Measurements from ENCODE around the gene STRIP2. TPM values are rescaled to one million over a fixed set of nuclear protein-coding genes. Genes with fewer than 3 reads are reported as not detected.

The STRIP2 gene
- total RNA-seq, 1 donor from 2014 or later: 0.73 TPM

DNA sequence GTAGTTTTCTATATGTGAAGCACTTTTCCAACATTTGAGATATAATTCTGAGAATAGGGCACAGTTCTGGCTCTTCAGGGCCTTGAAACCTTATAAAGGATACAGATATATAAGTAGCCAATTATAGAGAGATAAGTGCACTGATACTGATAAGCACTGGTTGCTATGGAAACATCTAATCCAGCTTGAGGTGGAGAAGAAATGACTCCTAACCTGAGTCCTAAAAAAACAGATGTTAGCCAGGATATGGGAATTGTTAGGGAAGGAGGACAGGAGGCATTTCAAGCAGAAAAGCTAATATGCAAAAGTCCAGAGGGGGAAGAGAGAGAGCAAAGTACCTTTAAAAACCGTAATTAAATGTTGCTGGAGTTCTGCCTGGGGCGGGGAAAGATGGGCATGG is 30.8 kb downstream of the STRIP2 start:
- H3K27me3 Mint-ChIP-seq (ENCODE audit: unreplicated experiment): no peaks in the 10 kb centered on the region

DNA sequence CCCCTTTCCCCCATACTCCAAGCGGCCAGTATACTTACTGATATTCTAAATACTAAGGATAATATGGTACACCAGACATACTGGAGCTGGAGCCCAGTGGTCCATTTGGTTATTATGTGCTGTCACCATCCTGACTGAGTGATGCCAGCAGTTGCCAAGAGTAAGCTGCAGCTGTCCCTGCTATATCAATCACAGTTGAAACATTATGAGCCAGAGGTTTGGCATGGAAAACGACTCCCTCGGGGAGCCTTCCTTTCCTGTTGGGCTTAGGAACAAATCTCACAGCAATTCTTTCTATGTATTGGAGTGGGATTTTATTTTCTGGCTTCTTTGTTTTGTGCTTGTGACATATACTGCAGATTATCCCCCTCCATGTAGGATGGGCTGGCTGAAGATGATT is 32.6 kb downstream of the STRIP2 start:
- H3K27ac Mint-ChIP-seq (ENCODE audit: unreplicated experiment): no peak overlapping the region
- DNase-seq (ENCODE audit: extremely low spot score, unreplicated experiment): no peak
- H3K9me3 Mint-ChIP-seq (ENCODE audit: unreplicated experiment): no peaks in the 10 kb centered on the region
- TF ChIP-seq, protein P1, sequence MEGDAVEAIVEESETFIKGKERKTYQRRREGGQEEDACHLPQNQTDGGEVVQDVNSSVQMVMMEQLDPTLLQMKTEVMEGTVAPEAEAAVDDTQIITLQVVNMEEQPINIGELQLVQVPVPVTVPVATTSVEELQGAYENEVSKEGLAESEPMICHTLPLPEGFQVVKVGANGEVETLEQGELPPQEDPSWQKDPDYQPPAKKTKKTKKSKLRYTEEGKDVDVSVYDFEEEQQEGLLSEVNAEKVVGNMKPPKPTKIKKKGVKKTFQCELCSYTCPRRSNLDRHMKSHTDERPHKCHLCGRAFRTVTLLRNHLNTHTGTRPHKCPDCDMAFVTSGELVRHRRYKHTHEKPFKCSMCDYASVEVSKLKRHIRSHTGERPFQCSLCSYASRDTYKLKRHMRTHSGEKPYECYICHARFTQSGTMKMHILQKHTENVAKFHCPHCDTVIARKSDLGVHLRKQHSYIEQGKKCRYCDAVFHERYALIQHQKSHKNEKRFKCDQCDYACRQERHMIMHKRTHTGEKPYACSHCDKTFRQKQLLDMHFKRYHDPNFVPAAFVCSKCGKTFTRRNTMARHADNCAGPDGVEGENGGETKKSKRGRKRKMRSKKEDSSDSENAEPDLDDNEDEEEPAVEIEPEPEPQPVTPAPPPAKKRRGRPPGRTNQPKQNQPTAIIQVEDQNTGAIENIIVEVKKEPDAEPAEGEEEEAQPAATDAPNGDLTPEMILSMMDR (IDR thresholded peaks at IDR 0.05): no peak
- H3K4me1 Mint-ChIP-seq (ENCODE audit: unreplicated experiment): no peaks in the 10 kb centered on the region
- no peaks in the 10 kb centered on the region for H3K36me3 Mint-ChIP-seq (ENCODE audit: unreplicated experiment)
- H3K27me3 Mint-ChIP-seq (ENCODE audit: unreplicated experiment): no peaks in the 10 kb centered on the region
- H3K4me3 Mint-ChIP-seq (ENCODE audit: unreplicated experiment): no peak overlapping the region

More for the DNA sequence above, 30.8 kb downstream of the STRIP2 start:
- no peak overlapping the region for H3K27ac Mint-ChIP-seq (ENCODE audit: unreplicated experiment)
- H3K9me3 Mint-ChIP-seq (ENCODE audit: unreplicated experiment): no peaks in the 10 kb centered on the region
- TF ChIP-seq, protein P1 (IDR thresholded peaks at IDR 0.05): no peak
- no peak for DNase-seq (ENCODE audit: extremely low spot score, unreplicated experiment)
- H3K4me1 Mint-ChIP-seq (ENCODE audit: unreplicated experiment): no peaks in the 10 kb centered on the region
- H3K4me3 Mint-ChIP-seq (ENCODE audit: unreplicated experiment): no peak overlapping the region
- no peaks in the 10 kb centered on the region for H3K36me3 Mint-ChIP-seq (ENCODE audit: unreplicated experiment)

DNA sequence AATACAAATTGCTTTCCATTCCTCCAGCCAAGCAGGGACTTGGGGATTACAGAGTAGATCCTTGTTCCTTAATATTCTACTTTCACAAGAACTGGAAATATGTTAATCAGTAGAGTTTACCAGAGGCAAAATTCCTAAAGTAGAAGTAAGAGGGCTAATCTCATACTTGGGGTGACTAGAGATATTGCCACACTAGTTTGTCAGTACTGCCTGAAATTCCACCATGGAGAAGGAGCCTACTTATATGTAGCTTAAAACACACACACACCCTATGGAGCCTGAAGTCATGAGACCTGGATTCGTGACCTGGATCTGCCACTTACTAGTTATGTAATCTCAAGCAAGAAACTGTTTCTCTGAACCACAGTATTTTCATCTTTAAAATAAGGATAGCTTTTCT is 33.9 kb downstream of the STRIP2 start:
- H3K27ac Mint-ChIP-seq (ENCODE audit: unreplicated experiment): no peak overlapping the region
- H3K4me3 Mint-ChIP-seq (ENCODE audit: unreplicated experiment): no peak overlapping the region
- TF ChIP-seq, protein P1 (IDR thresholded peaks at IDR 0.05): no peak
- H3K4me1 Mint-ChIP-seq (ENCODE audit: unreplicated experiment): no peaks in the 10 kb centered on the region
- no peak for DNase-seq (ENCODE audit: extremely low spot score, unreplicated experiment)
- H3K27me3 Mint-ChIP-seq (ENCODE audit: unreplicated experiment): no peaks in the 10 kb centered on the region
- H3K9me3 Mint-ChIP-seq (ENCODE audit: unreplicated experiment): no peaks in the 10 kb centered on the region
- no peaks in the 10 kb centered on the region for H3K36me3 Mint-ChIP-seq (ENCODE audit: unreplicated experiment)

DNA sequence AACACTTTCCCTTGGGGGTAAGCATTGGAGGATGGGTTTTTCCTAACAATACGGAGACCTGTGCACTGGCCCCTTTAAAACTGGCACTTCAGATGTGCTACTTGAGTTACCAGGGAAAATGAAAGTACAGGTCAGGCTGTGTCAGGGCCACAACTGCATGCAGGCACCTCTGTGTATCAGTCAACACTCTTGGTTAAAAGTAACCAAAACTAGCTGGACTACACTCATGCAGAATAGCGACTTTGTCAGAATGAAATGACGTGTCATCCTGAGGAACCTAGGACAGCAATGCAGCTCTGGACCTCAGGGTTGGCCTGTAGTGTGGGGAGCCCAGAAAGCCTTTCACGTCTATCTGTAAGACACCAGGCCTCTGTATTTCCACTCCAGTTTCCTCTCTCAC is 34.3 kb downstream of the STRIP2 start:
- Mint-ChIP-seq H3K4me3 (ENCODE audit: unreplicated experiment) (no peak overlapping the region), H3K9me3 (ENCODE audit: unreplicated experiment) (no peaks in the 10 kb centered on the region), H3K27me3 (ENCODE audit: unreplicated experiment) (no peaks in the 10 kb centered on the region), H3K4me1 (ENCODE audit: unreplicated experiment) (no peaks in the 10 kb centered on the region), H3K27ac (ENCODE audit: unreplicated experiment) (no peak overlapping the region), H3K36me3 (ENCODE audit: unreplicated experiment) (no peaks in the 10 kb centered on the region)
- DNase-seq (ENCODE audit: extremely low spot score, unreplicated experiment): no peak
- TF ChIP-seq, protein P1 (IDR thresholded peaks at IDR 0.05): no peak

DNA sequence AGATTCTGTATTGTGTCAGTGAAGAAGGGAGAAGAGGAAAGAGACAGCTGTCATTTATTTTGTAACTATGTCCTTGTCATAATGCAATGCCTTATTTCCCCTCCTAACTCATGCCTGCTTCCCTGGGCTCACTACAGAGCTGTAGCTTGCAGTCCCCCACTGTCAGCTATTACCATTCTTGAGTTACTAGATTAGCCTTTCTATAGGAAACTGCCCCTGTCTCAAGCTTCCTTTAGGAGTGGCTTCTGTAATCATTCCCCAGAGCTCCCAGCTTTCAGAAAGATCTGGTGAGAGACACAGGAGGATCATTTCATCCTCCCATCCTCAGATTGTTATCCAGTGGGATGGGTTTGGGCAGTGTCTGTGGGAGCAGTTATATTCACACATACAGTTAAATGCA is 35.7 kb downstream of the STRIP2 start:
- TF ChIP-seq, protein P1 (IDR thresholded peaks at IDR 0.05): no peak
- H3K9me3 Mint-ChIP-seq (ENCODE audit: unreplicated experiment): no peaks in the 10 kb centered on the region
- H3K36me3 Mint-ChIP-seq (ENCODE audit: unreplicated experiment): no peaks in the 10 kb centered on the region
- no peaks in the 10 kb centered on the region for H3K4me1 Mint-ChIP-seq (ENCODE audit: unreplicated experiment)
- no peak for DNase-seq (ENCODE audit: extremely low spot score, unreplicated experiment)
- no peak overlapping the region for H3K4me3 Mint-ChIP-seq (ENCODE audit: unreplicated experiment)
- no peak overlapping the region for H3K27ac Mint-ChIP-seq (ENCODE audit: unreplicated experiment)
- H3K27me3 Mint-ChIP-seq (ENCODE audit: unreplicated experiment): no peaks in the 10 kb centered on the region

All from osteocyte (in vitro differentiated cells).